Karpas-422 (cell line): Measurements from ENCODE around the gene MT2A. TPM values are rescaled to one million over a fixed set of nuclear protein-coding genes. Genes with fewer than 3 reads are reported as not detected.
A peak's percentile ranks its signal among the peaks of the same experiment; 100 is the strongest.

Experiments
- DNase-seq: peaks from one replicate; pipeline ENCODE4 v3.0.0-alpha.2; 2015
- H2AFZ ChIP-seq: fragments of 200-600 bp; sonication (generic); 2 replicates; pipeline ENCODE4 v1.6.1; 2014; ENCODE audit warnings: antibody characterized with exemption, low read length, mixed read lengths
- H3K27ac ChIP-seq: fragments of 200-600 bp; sonication (generic); 2 replicates; pipeline ENCODE4 v1.5.1; 2014; ENCODE audit warnings: mild to moderate bottlenecking, low read length, moderate library complexity
- H3K27me3 ChIP-seq: fragments of 200-600 bp; sonication (generic); 2 replicates; pipeline ENCODE4 v1.6.1; 2014; ENCODE audit warnings: low read length, mixed read lengths
- H3K36me3 ChIP-seq: fragments of 200-600 bp; sonication (generic); 2 replicates; pipeline ENCODE4 v1.6.1; 2014; ENCODE audit warnings: low read length, mixed read lengths; ENCODE audit not compliant: insufficient read depth
- H3K4me1 ChIP-seq: fragments of 200-600 bp; sonication (generic); 2 replicates; pipeline ENCODE4 v1.6.1; 2014; ENCODE audit warnings: mild to moderate bottlenecking, low read length, mixed read lengths
- H3K4me2 ChIP-seq: fragments of 200-600 bp; sonication (generic); 2 replicates; pipeline ENCODE4 v1.6.1; 2014; ENCODE audit warnings: low read length, low read depth, mild to moderate bottlenecking; ENCODE audit not compliant: poor library complexity, severe bottlenecking
- H3K4me3 ChIP-seq: fragments of 200-600 bp; sonication (generic); 2 replicates; pipeline ENCODE4 v1.5.1; 2014; ENCODE audit warnings: mild to moderate bottlenecking, antibody characterized with exemption, low read length, mixed read lengths
- H3K79me2 ChIP-seq: fragments of 200-600 bp; sonication (generic); 2 replicates; pipeline ENCODE4 v1.6.1; 2014; ENCODE audit warnings: mild to moderate bottlenecking, low read length, mixed read lengths
- H3K9ac ChIP-seq: fragments of 200-600 bp; sonication (generic); 2 replicates; pipeline ENCODE4 v1.6.0; 2014; ENCODE audit warnings: low read length
- H3K9me2 ChIP-seq: fragments of 200-600 bp; sonication (generic), shearing (Covaris generic); replicated peaks from 2 replicates; pipeline ENCODE4 v1.6.0; 2014; ENCODE audit warnings: mild to moderate bottlenecking, low read length, moderate library complexity; ENCODE audit not compliant: insufficient read depth
- H3K9me3 ChIP-seq: fragments of 300-700, 200-600 bp; sonication (generic); 2 replicates; pipeline ENCODE4 v1.6.1; 2014; ENCODE audit warnings: low read length, mixed read lengths
- H4K20me1 ChIP-seq: fragments of 200-600 bp; sonication (generic); 2 replicates; pipeline ENCODE4 v1.6.1; 2014; ENCODE audit warnings: mild to moderate bottlenecking, antibody characterized with exemption, low read length, low read depth; ENCODE audit not compliant: insufficient read depth
- total RNA-seq: library from RNA; depleted of rRNA; stranded (reverse); fragments of >200 nt; shearing (Covaris generic); gene quantifications from 2 replicates; pipeline ENCODE4 v1.2.3, GENCODE V29; 2014; ENCODE audit warnings: low replicate concordance

Gene MT2A
- total RNA-seq, 1 experiment from 2014 or later: 385 TPM

- Histone ChIP-seq H3K79me2 (no peaks in the 10 kb centered on the region), H3K4me2 (peak overlapping the region; percentile 13), H4K20me1 (no peaks in the 10 kb centered on the region), H3K27ac (no peak overlapping the region), H2AFZ (no peak overlapping the region), H3K9me3 (no peaks in the 10 kb centered on the region), H3K4me1 (peaks cover 13% of the 10 kb centered on the region), H3K36me3 (no peaks in the 10 kb centered on the region), H3K9ac (no peak overlapping the region), H3K4me3 (no peak overlapping the region), H3K27me3 (no peaks in the 10 kb centered on the region), H3K9me2 (no peaks in the 10 kb centered on the region)
- no peak for DNase-seq
Measured at GRCh38 chr16:56629531-56629930, 21.1 kb downstream of the MT2A start.

GRCh38 chr16:56630134-56630533 lies 21.8 kb downstream of the MT2A start:
- Histone ChIP-seq H3K9ac (no peak overlapping the region), H3K4me3 (no peak overlapping the region), H3K27ac (no peak overlapping the region), H3K4me2 (peak overlapping the region; percentile 13), H3K27me3 (no peaks in the 10 kb centered on the region), H2AFZ (0 out of 2 replicates have a peak overlapping the region, but pooled peaks have one; percentile 8), H3K79me2 (no peaks in the 10 kb centered on the region), H3K9me3 (no peaks in the 10 kb centered on the region), H3K36me3 (no peaks in the 10 kb centered on the region), H3K4me1 (peaks cover 13% of the 10 kb centered on the region), H3K9me2 (no peaks in the 10 kb centered on the region), H4K20me1 (no peaks in the 10 kb centered on the region)
- peak; percentile 60 for DNase-seq

- Histone ChIP-seq H3K27me3 (no peaks in the 10 kb centered on the region), H3K79me2 (no peaks in the 10 kb centered on the region), H3K27ac (no peak overlapping the region), H3K9ac (no peak overlapping the region), H2AFZ (no peak overlapping the region), H3K4me1 (peaks cover 13% of the 10 kb centered on the region), H4K20me1 (no peaks in the 10 kb centered on the region), H3K4me2 (no peak overlapping the region), H3K36me3 (no peaks in the 10 kb centered on the region), H3K4me3 (no peak overlapping the region), H3K9me2 (no peaks in the 10 kb centered on the region), H3K9me3 (no peaks in the 10 kb centered on the region)
- DNase-seq: no peak
Measured at GRCh38 chr16:56631197-56631596, 22.8 kb downstream of the MT2A start.

GRCh38 chr16:56631832-56632155 lies 23.4 kb downstream of the MT2A start:
- no peak for DNase-seq
- H3K27me3 ChIP-seq: no peaks in the 10 kb centered on the region
- H3K79me2 ChIP-seq: no peaks in the 10 kb centered on the region
- no peak overlapping the region for H3K4me2 ChIP-seq
- H3K9ac ChIP-seq: no peak overlapping the region
- no peaks in the 10 kb centered on the region for H3K9me2 ChIP-seq
- no peaks in the 10 kb centered on the region for H3K36me3 ChIP-seq
- H4K20me1 ChIP-seq: no peaks in the 10 kb centered on the region
- peaks cover 18% of the 10 kb centered on the region for H3K4me1 ChIP-seq
- no peak overlapping the region for H2AFZ ChIP-seq
- H3K9me3 ChIP-seq: no peaks in the 10 kb centered on the region
- H3K27ac ChIP-seq: no peak overlapping the region
- no peak overlapping the region for H3K4me3 ChIP-seq

GRCh38 chr16:56632156-56632847 lies 23.9 kb downstream of the MT2A start, which contains the start of gene MT1M:
Gene MT1M, plus strand, starts transcription at chr16:56632659. Its CDS starts 73 bp downstream, at chr16:56632732.
- Histone ChIP-seq H4K20me1 (no peaks in the 10 kb centered on the region), H2AFZ (no peak within 1 kb of the TSS), H3K9ac (no peak within 1 kb of the TSS)

GRCh38 chr16:56632848-56633365 lies 24.5 kb downstream of the MT2A start:
- no peaks in the 10 kb centered on the region for H3K9me3 ChIP-seq
- H3K9me2 ChIP-seq: no peaks in the 10 kb centered on the region
- H3K27ac ChIP-seq: no peak overlapping the region
- H3K4me3 ChIP-seq: no peak overlapping the region
- no peak overlapping the region for H3K4me2 ChIP-seq
- H3K4me1 ChIP-seq: peaks cover 18% of the 10 kb centered on the region
- no peaks in the 10 kb centered on the region for H3K79me2 ChIP-seq
- no peaks in the 10 kb centered on the region for H3K36me3 ChIP-seq
- no peaks in the 10 kb centered on the region for H4K20me1 ChIP-seq
- no peaks in the 10 kb centered on the region for H3K27me3 ChIP-seq
- no peak overlapping the region for H2AFZ ChIP-seq
- no peak overlapping the region for H3K9ac ChIP-seq
- no peak for DNase-seq

More at GRCh38 chr16:56632156-56632847, 23.9 kb downstream of the MT2A start, which contains the start of gene MT1M:
- no peaks in the 10 kb centered on the region for H3K9me2 ChIP-seq
- H3K27me3 ChIP-seq: no peaks in the 10 kb centered on the region
- H3K36me3 ChIP-seq: no peaks in the 10 kb centered on the region
- no peak within 1 kb of the TSS for H3K27ac ChIP-seq
- DNase-seq: no peak
- no peak within 1 kb of the TSS for H3K4me3 ChIP-seq
- H3K79me2 ChIP-seq: no peaks in the 10 kb centered on the region
- H3K9me3 ChIP-seq: no peaks in the 10 kb centered on the region
- no peak within 1 kb of the TSS for H3K4me2 ChIP-seq
- H3K4me1 ChIP-seq: peaks cover 18% of the 10 kb centered on the region

- Histone ChIP-seq H3K9ac (no peak overlapping the region), H3K27ac (no peak overlapping the region), H3K4me2 (no peak overlapping the region), H2AFZ (no peak overlapping the region), H3K4me1 (peaks cover 18% of the 10 kb centered on the region), H3K4me3 (no peak overlapping the region), H3K9me2 (no peaks in the 10 kb centered on the region), H3K79me2 (no peaks in the 10 kb centered on the region), H3K36me3 (no peaks in the 10 kb centered on the region), H4K20me1 (no peaks in the 10 kb centered on the region), H3K9me3 (no peaks in the 10 kb centered on the region), H3K27me3 (no peaks in the 10 kb centered on the region)
- no peak for DNase-seq
Measured at GRCh38 chr16:56633535-56633934, 25.2 kb downstream of the MT2A start.

GRCh38 chr16:56634715-56635440 lies 26.5 kb downstream of the MT2A start:
- no peaks in the 10 kb centered on the region for H3K36me3 ChIP-seq
- H3K27ac ChIP-seq: no peak overlapping the region
- no peaks in the 10 kb centered on the region for H4K20me1 ChIP-seq
- no peak for DNase-seq
- no peaks in the 10 kb centered on the region for H3K9me2 ChIP-seq
- peaks cover 19% of the 10 kb centered on the region for H3K4me1 ChIP-seq
- no peak overlapping the region for H3K4me3 ChIP-seq
- H2AFZ ChIP-seq: no peak overlapping the region
- H3K9me3 ChIP-seq: no peaks in the 10 kb centered on the region
- no peaks in the 10 kb centered on the region for H3K27me3 ChIP-seq
- H3K9ac ChIP-seq: no peak overlapping the region
- no peak overlapping the region for H3K4me2 ChIP-seq
- H3K79me2 ChIP-seq: no peaks in the 10 kb centered on the region
